Adrenal gland (tissue), 5 donors: ENCODE data around the gene SLC24A5.

ENCODE experiments used
- POLR2A ChIP-seq, 2 donors: fragments of 450-650 bp; IDR thresholded peaks; one replicate each; pipeline ENCODE4 v1.6.1; 2017; ENCODE audit warnings: antibody characterized with exemption in 2 of 2, mild to moderate bottlenecking in 2 of 2, moderate library complexity in 1 of 2
- TF ChIP-seq, protein P1 (sequence below), 6 experiments: fragments of 450-650 bp in 4 of 6; fragments of 200-600 bp in 2 of 6; sonication (generic) in 1 of 6; IDR thresholded peaks; 1 replicate in 5 of 6; 2 replicates in 1 of 6; pipeline versions ENCODE4 v1.5.1 to v1.8.0; 2016 to 2021; ENCODE audit warnings: antibody characterized with exemption in 6 of 6, mild to moderate bottlenecking in 2 of 6, moderate library complexity in 1 of 6
- donor health status: DM: no; HTN: no; CAD: no.

DNA sequence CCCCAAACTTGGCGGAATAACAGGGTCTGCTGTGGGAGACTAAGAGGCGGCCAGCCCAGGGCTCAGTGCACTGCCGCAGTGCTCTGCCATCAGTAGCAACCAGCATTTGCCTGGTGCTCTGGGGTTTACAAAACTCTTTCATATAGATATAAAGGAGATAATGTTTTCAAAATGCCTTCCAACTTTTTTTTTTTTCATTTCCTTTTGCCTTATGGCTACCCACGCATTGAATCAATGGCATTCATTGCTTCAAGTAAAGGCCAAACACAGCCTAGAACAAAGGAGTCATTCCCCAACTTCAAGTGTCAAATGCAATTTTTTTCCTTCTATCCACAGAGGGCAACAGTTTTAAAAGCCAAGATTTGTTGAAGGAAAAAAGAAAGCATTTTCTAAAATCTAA is 11.6 kb upstream of the SLC24A5 start:
- TF ChIP-seq, protein P1, sequence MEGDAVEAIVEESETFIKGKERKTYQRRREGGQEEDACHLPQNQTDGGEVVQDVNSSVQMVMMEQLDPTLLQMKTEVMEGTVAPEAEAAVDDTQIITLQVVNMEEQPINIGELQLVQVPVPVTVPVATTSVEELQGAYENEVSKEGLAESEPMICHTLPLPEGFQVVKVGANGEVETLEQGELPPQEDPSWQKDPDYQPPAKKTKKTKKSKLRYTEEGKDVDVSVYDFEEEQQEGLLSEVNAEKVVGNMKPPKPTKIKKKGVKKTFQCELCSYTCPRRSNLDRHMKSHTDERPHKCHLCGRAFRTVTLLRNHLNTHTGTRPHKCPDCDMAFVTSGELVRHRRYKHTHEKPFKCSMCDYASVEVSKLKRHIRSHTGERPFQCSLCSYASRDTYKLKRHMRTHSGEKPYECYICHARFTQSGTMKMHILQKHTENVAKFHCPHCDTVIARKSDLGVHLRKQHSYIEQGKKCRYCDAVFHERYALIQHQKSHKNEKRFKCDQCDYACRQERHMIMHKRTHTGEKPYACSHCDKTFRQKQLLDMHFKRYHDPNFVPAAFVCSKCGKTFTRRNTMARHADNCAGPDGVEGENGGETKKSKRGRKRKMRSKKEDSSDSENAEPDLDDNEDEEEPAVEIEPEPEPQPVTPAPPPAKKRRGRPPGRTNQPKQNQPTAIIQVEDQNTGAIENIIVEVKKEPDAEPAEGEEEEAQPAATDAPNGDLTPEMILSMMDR (IDR thresholded peaks at IDR 0.05): no peak
- TF ChIP-seq POLR2A (IDR thresholded peaks at IDR 0.05): no peak
